HepG2 (cell line): ENCODE results near the gene PDZD7. TPM values are rescaled to one million over a fixed set of nuclear protein-coding genes. Genes with fewer than 3 reads are reported as not detected.
A peak's percentile ranks its signal among the peaks of the same experiment; 100 is the strongest.

Source experiments
- ATAC-seq: fragments of 200-7000 bp; cut with Tn5 transposase; 3 replicates; pipeline ENCODE4 v1.9.1; 2020; ENCODE audit warnings: mild to moderate bottlenecking, moderate library complexity
- BruUV-seq: library from RNA; stranded (reverse); fragments of 400-500 nt; replicated peaks from 2 replicates; lab custom pipeline; 2021; lab: Mats Ljungman, UMichigan
- CTCF ChIA-PET: fragments of 300-600 bp; formaldehyde crosslinking; extraction: SDS; loops from one replicate; lab custom pipeline; 2021; ENCODE audit warnings: low total read pairs, inconsistent platforms, low intra/inter-chr PET ratio; lab: Yijun Ruan, JAX
- POLR2A ChIA-PET: fragments of 350-600 bp; sonication (Branson Sonifier 250); formaldehyde crosslinking; loops from one replicate; lab custom pipeline; 2020; ENCODE audit warnings: antibody characterized with exemption, inconsistent platforms; lab: Yijun Ruan, JAX
- DNase-seq: peaks from one replicate; pipeline ENCODE4 v3.0.0-alpha.2; 2015; ENCODE audit warnings: low spot score
- FAIRE-seq: peaks from 3 replicates; lab custom pipeline; 2011; peaks lifted over from hg19 to GRCh38; lab: Jason Lieb, UNC
- H2AFZ ChIP-seq: one replicate; pipeline ENCODE4 v1.6.1; 2011; ENCODE audit warnings: low read length, inconsistent platforms
- H3K27ac ChIP-seq: fragments of 300-600 bp; 3 replicates; pipeline ENCODE4 v1.8.0; 2011; ENCODE audit warnings: mixed run types, mild to moderate bottlenecking, mixed read lengths, low read length, inconsistent platforms; ENCODE audit not compliant: insufficient read depth; ENCODE audit errors: extremely low read length
- H3K27me3 ChIP-seq, 2 experiments: fragments of 200-600 bp in 1 of 2; 2 replicates in 1 of 2; 3 replicates in 1 of 2; pipeline versions ENCODE4 v1.6.0 to v1.8.0; 2011; ENCODE audit warnings: low read length in 2 of 2, mild to moderate bottlenecking in 2 of 2, moderate library complexity in 2 of 2, inconsistent platforms in 1 of 2; ENCODE audit not compliant: insufficient read depth in 2 of 2, control insufficient read depth in 1 of 2
- H3K36me3 ChIP-seq, 2 experiments: fragments of 200-600 bp in 1 of 2; replicated peaks in 1 of 2; 2 replicates in 1 of 2; 3 replicates in 1 of 2; pipeline versions ENCODE4 v1.5.1 to v1.8.0; 2011; ENCODE audit warnings: low read length in 2 of 2, inconsistent platforms in 1 of 2; ENCODE audit not compliant: insufficient read depth in 2 of 2, control insufficient read depth in 1 of 2
- H3K4me1 ChIP-seq: 2 replicates; pipeline ENCODE4 v1.5.1; 2012; ENCODE audit warnings: low read length, inconsistent platforms; ENCODE audit not compliant: insufficient read depth
- H3K4me2 ChIP-seq: 2 replicates; pipeline ENCODE4 v1.6.0; 2011; ENCODE audit warnings: low read depth, low read length, inconsistent platforms
- H3K4me3 ChIP-seq, 3 experiments: fragments of 200-600 bp in 1 of 3; sonication (generic), shearing (Covaris generic) in 1 of 3; replicated peaks in 1 of 3; 2 replicates each; pipeline ENCODE4 v1.5.1; 2011 to 2016; ENCODE audit warnings: low read length in 3 of 3, inconsistent platforms in 2 of 3, low read depth in 2 of 3, mild to moderate bottlenecking in 2 of 3, control low read depth in 1 of 3, mixed read lengths in 1 of 3; ENCODE audit not compliant: insufficient read depth in 1 of 3
- H3K79me2 ChIP-seq: one replicate; pipeline ENCODE4 v1.6.1; 2011; ENCODE audit warnings: low read length, inconsistent platforms; ENCODE audit not compliant: insufficient read depth
- H3K9ac ChIP-seq: 2 replicates; pipeline ENCODE4 v1.6.0; 2011; ENCODE audit warnings: mild to moderate bottlenecking, low read depth, low read length, inconsistent platforms; ENCODE audit not compliant: insufficient read depth
- H3K9me3 ChIP-seq: 2 replicates; pipeline ENCODE4 v1.5.1; 2012; ENCODE audit warnings: mild to moderate bottlenecking, low read length
- H4K20me1 ChIP-seq: 2 replicates; pipeline ENCODE4 v1.6.0; 2011; ENCODE audit warnings: inconsistent platforms, mild to moderate bottlenecking, low read length, moderate library complexity; ENCODE audit not compliant: insufficient read depth
- BCL6 ChIP-seq: IDR thresholded peaks from 2 replicates; pipeline ENCODE4 v1.6.1; 2016; ENCODE audit warnings: missing genetic modification reagents, missing compliant biosample characterization
- BCLAF1 ChIP-seq: fragments of 450-650 bp; IDR thresholded peaks from 2 replicates; pipeline ENCODE4 v1.6.1; 2017; ENCODE audit warnings: mild to moderate bottlenecking
- CC2D1A ChIP-seq: sonication (generic); formaldehyde crosslinking; IDR thresholded peaks from 2 replicates; pipeline ENCODE4 v1.8.1; 2023; ENCODE audit warnings: mild to moderate bottlenecking, missing genetic modification reagents
- CHD4 ChIP-seq: fragments of 200-600 bp; sonication (generic); IDR thresholded peaks from 2 replicates; pipeline ENCODE4 v1.7.0; 2017; ENCODE audit warnings: mild to moderate bottlenecking, low read length, borderline replicate concordance
- EED ChIP-seq: sonication (generic); formaldehyde crosslinking; IDR thresholded peaks from 2 replicates; pipeline ENCODE4 v1.5.0; 2020; ENCODE audit warnings: mild to moderate bottlenecking, missing genetic modification reagents
- KDM1A ChIP-seq: IDR thresholded peaks from 2 replicates; pipeline ENCODE4 v1.6.1; 2016; ENCODE audit warnings: missing compliant biosample characterization
- NCOA2 ChIP-seq: sonication (generic); formaldehyde crosslinking; IDR thresholded peaks from 2 replicates; pipeline ENCODE4 v1.8.0; 2022; ENCODE audit warnings: inconsistent platforms
- NR2F1 ChIP-seq, 2 experiments: fragments of 450-650 bp in 1 of 2; formaldehyde crosslinking in 1 of 2; IDR thresholded peaks; 2 replicates each; pipeline versions ENCODE4 v1.5.0 to v1.6.1; 2016 to 2020; ENCODE audit warnings: mild to moderate bottlenecking in 1 of 2, missing compliant biosample characterization in 1 of 2, missing genetic modification reagents in 1 of 2, moderate library complexity in 1 of 2
- NR2F6 ChIP-seq, 2 experiments: IDR thresholded peaks; 2 replicates each; pipeline ENCODE4 v1.6.1; 2016; ENCODE audit warnings: antibody characterized with exemption in 1 of 2, mild to moderate bottlenecking in 1 of 2
- POLR2G ChIP-seq: fragments of 200-400 bp; formaldehyde crosslinking; IDR thresholded peaks from 2 replicates; pipeline ENCODE4 v1.6.1; 2018; ENCODE audit warnings: mild to moderate bottlenecking, low read depth, low read length, moderate library complexity
- RARA ChIP-seq: IDR thresholded peaks from 2 replicates; pipeline ENCODE4 v1.6.1; 2016; ENCODE audit warnings: missing genetic modification reagents, missing compliant biosample characterization
- SALL1 ChIP-seq: sonication (generic); formaldehyde crosslinking; IDR thresholded peaks from 2 replicates; pipeline ENCODE4 v1.8.0; 2022; ENCODE audit warnings: mild to moderate bottlenecking, missing genetic modification reagents
- SOX6 ChIP-seq, 2 experiments: fragments of 450-650 bp in 1 of 2; sonication (generic) in 1 of 2; formaldehyde crosslinking in 1 of 2; IDR thresholded peaks; 2 replicates each; pipeline versions ENCODE4 v1.4.0 to v1.6.1; 2017 to 2020; ENCODE audit warnings: antibody characterized with exemption in 1 of 2, mild to moderate bottlenecking in 1 of 2, missing genetic modification reagents in 1 of 2
- STAT5B ChIP-seq: sonication (generic); formaldehyde crosslinking; IDR thresholded peaks from 2 replicates; pipeline ENCODE4 v1.4.0; 2020; ENCODE audit warnings: missing genetic modification reagents
- ZMYM3 ChIP-seq: sonication (generic); formaldehyde crosslinking; IDR thresholded peaks from 2 replicates; pipeline ENCODE4 v1.5.1; 2020; ENCODE audit warnings: mild to moderate bottlenecking, missing genetic modification reagents
- ZNF12 ChIP-seq: sonication (generic); formaldehyde crosslinking; IDR thresholded peaks from 2 replicates; pipeline ENCODE4 v1.5.0; 2020; ENCODE audit warnings: missing genetic modification reagents
- ZNF580 ChIP-seq: IDR thresholded peaks from 2 replicates; pipeline ENCODE4 v1.6.1; 2016; ENCODE audit warnings: low read depth, borderline replicate concordance
- ZNF605 ChIP-seq: sonication (generic); formaldehyde crosslinking; IDR thresholded peaks from 2 replicates; pipeline ENCODE4 v1.8.0; 2022; ENCODE audit warnings: mild to moderate bottlenecking, missing genetic modification reagents
- WGBS: methylation state at CpG from one replicate; pipeline ENCODE4 v1.1.6; 2017; ENCODE audit warnings: low lambda C conversion rate; 5-methylcytosine and 5-hydroxymethylcytosine counted together
- in situ Hi-C: cut with HindIII; loops from 2 replicates; pipeline ENCODE4 v1.10.0; 2017; ENCODE audit warnings: low pct_unique_long_range_greater_than_20kb; ENCODE audit not compliant: extremely low pct_ligation_motif_present
- intact Hi-C: fragments of 100-400 bp; cut with micrococcal nuclease; formaldehyde crosslinking; loops from one replicate; pipeline ENCODE4 v1.10.0; 2022; ENCODE audit not compliant: unreplicated experiment
- polyA plus RNA-seq, 8 experiments: library from polyadenylated mRNA; depleted of rRNA in 3 of 8; stranded (reverse) in 7 of 8; unstranded in 1 of 8; fragments of >200 nt; fragmentation: Illumina TruSeq in 4 of 8; extraction: Trizol in 4 of 8; gene quantifications; 2 replicates each; pipeline versions ENCODE4 v1.2.1 to v1.2.3, GENCODE V29; 2011 to 2016; ENCODE audit warnings: low read depth in 4 of 8, missing spikeins in 1 of 8, mixed read lengths in 1 of 8; ENCODE audit not compliant: insufficient read depth in 1 of 8
- total RNA-seq, 5 experiments: library from RNA; depleted of rRNA; stranded (reverse); fragments of >200 nt; fragmentation: Illumina TruSeq; extraction: Trizol; gene quantifications; 2 replicates each; pipeline ENCODE4 v1.2.3, GENCODE V29; 2016; ENCODE audit warnings: low read depth in 1 of 5

Gene PDZD7
- total and polyA plus RNA-seq, 2 of the 13 experiments (the other 11 are each of a cell fraction or from before 2014, with no cell fraction given): 0.58 to 0.73 TPM

GRCh38 chr10:100965820-100966219 lies 65.1 kb downstream of the PDZD7 start:
- intact Hi-C loops (no loop called here), in situ Hi-C loops (no loop called here)
- WGBS: 80% methylated on average over 5 of the region's 5 CpGs
- Histone ChIP-seq H3K4me3 (no peak overlapping the region), H4K20me1 (no peaks in the 10 kb centered on the region; the same call in 1 of the 2 replicates), H3K4me1 (peaks cover 73% of the 10 kb centered on the region), H3K79me2 (peaks cover 15% of the 10 kb centered on the region), H3K9me3 (no peaks in the 10 kb centered on the region), H3K4me2 (no peak overlapping the region; the same call in 1 of the 2 replicates), H3K36me3 (peaks cover 0 to 16% of the 10 kb centered on the region in 2 experiments; a peak in 1 of 5 replicates), H3K27ac (peak overlapping the region; percentile 36), H3K9ac (no peak overlapping the region), H2AFZ (no peak overlapping the region), H3K27me3 (no peaks in the 10 kb centered on the region; a peak in 1 of 5 replicates)
- no peak for FAIRE-seq
- TF ChIP-seq SOX6 (IDR thresholded peaks at IDR 0.05): no peak
- 0 out of 2 replicates have a peak, but pooled peaks have one; percentile 29 for TF ChIP-seq SOX6 (CRISPR knock-in tag; IDR thresholded peaks at IDR 0.05)
- no peak for TF ChIP-seq ZNF580 (CRISPR knock-in tag)
- 0 out of 2 replicates have a peak, but pooled peaks have one; percentile 29 for TF ChIP-seq SALL1
- TF ChIP-seq EED (CRISPR knock-in tag): no peak
- peak; percentile 88 for TF ChIP-seq ZNF12
- peak; percentile 46 for TF ChIP-seq RARA (CRISPR knock-in tag)
- TF ChIP-seq BCLAF1: no peak
- no peak for TF ChIP-seq CC2D1A (CRISPR knock-in tag)
- TF ChIP-seq ZMYM3 (CRISPR knock-in tag): peak; percentile 60; the same call in 1 of the 2 replicates
- TF ChIP-seq ZNF605: 0 out of 2 replicates have a peak, but pooled peaks have one; percentile 22
- peak; percentile 8; the same call in 1 of the 2 replicates for TF ChIP-seq NCOA2 (CRISPR knock-in tag)
- peak; percentile 32; the same call in 1 of the 2 replicates for TF ChIP-seq POLR2G
- TF ChIP-seq NR2F6 (IDR thresholded peaks at IDR 0.05): peak; percentile 83
- TF ChIP-seq NR2F6 (CRISPR knock-in tag; IDR thresholded peaks at IDR 0.05): peak; percentile 61
- peak; percentile 59; the same call in 1 of the 2 replicates for TF ChIP-seq CHD4
- TF ChIP-seq BCL6 (CRISPR knock-in tag): 0 out of 2 replicates have a peak, but pooled peaks have one; percentile 23
- TF ChIP-seq NR2F1 (CRISPR knock-in tag; IDR thresholded peaks at IDR 0.05): peak; percentile 59 to 80; a peak in 3 of 4 replicates
- TF ChIP-seq KDM1A (CRISPR knock-in tag): 0 out of 2 replicates have a peak, but pooled peaks have one; percentile 30
- TF ChIP-seq STAT5B (CRISPR knock-in tag): no peak
- POLR2A ChIA-PET: interaction anchor here (1.0 to 12.6 kb wide), 2 partner anchors 11 to 26 kb away, joined by 3 to 277 read pairs; partner anchors contain the start of genes LZTS2, MRPL43 and TWNK
- CTCF ChIA-PET: no interaction called here
- no TSS peak for BruUV-seq
- ATAC-seq: no peak
- no peak for DNase-seq
